ENCODE measurements around the gene SLCO2A1.
A peak's percentile ranks its signal among the peaks of the same experiment; 100 is the strongest.

Gene SLCO2A1

GRCh38 chr3:133884054-133884886 is 145.5 kb downstream of the SLCO2A1 start:
- DNase-seq (ENCODE audit: low spot score), result no peak

GRCh38 chr3:133883641-133884040 is 146.1 kb downstream of the SLCO2A1 start:
- peak; percentile 66 for DNase-seq (ENCODE audit: low spot score)

- DNase-seq (ENCODE audit: low spot score), result no peak
Measured at GRCh38 chr3:133882986-133883586, 146.6 kb downstream of the SLCO2A1 start.

GRCh38 chr3:133881939-133882825 is 147.5 kb downstream of the SLCO2A1 start:
- DNase-seq (ENCODE audit: low spot score), result no peak

- DNase-seq (ENCODE audit: low spot score), result no peak
Measured at GRCh38 chr3:133881492-133881891, 148.2 kb downstream of the SLCO2A1 start.

GRCh38 chr3:133880886-133881455 is 148.8 kb downstream of the SLCO2A1 start:
- DNase-seq (ENCODE audit: low spot score), result no peak

GRCh38 chr3:133880287-133880686 is 149.4 kb downstream of the SLCO2A1 start:
- no peak for DNase-seq (ENCODE audit: low spot score)

GRCh38 chr3:133878518-133878917 is 151.2 kb downstream of the SLCO2A1 start:
- DNase-seq (ENCODE audit: low spot score), result no peak
